H9 (cell line): ENCODE data around the gene ZNF526. TPM values are rescaled to one million over a fixed set of nuclear protein-coding genes. Genes with fewer than 3 reads are reported as not detected.
"Not testable (repeated sequence)": the region's sequence is repeated elsewhere in the genome, so short reads cannot be mapped to it uniquely, and the experiment has no call there.

Source experiments
- DNase-seq: peaks from one replicate; pipeline ENCODE4 v3.0.0-alpha.2; 2017
- H2AFZ ChIP-seq: one replicate; pipeline ENCODE4 v1.6.1; 2013; ENCODE audit warnings: mild to moderate bottlenecking, low read length, control low read depth, moderate library complexity
- H2AK5ac ChIP-seq: 2 replicates; pipeline ENCODE4 v1.6.1; 2013; ENCODE audit warnings: low read length, control low read depth, mixed read lengths; ENCODE audit not compliant: insufficient read length
- H2BK120ac ChIP-seq: one replicate; pipeline ENCODE4 v1.6.1; 2013; ENCODE audit warnings: low read depth, mild to moderate bottlenecking, low read length, control low read depth, inconsistent platforms; ENCODE audit not compliant: poor library complexity, severe bottlenecking
- H2BK12ac ChIP-seq: 2 replicates; pipeline ENCODE4 v1.6.1; 2013; ENCODE audit warnings: low read length, control low read depth, mixed read lengths, low read depth; ENCODE audit not compliant: insufficient read length
- H2BK15ac ChIP-seq: 2 replicates; pipeline ENCODE4 v1.6.1; 2013; ENCODE audit warnings: low read depth, low read length, control low read depth
- H2BK20ac ChIP-seq: one replicate; pipeline ENCODE4 v1.6.1; 2013; ENCODE audit warnings: low read depth, mild to moderate bottlenecking, low read length, control low read depth, inconsistent platforms; ENCODE audit not compliant: poor library complexity, severe bottlenecking
- H2BK5ac ChIP-seq: 2 replicates; pipeline ENCODE4 v1.6.1; 2013; ENCODE audit warnings: low read length, control low read depth, mixed read lengths; ENCODE audit not compliant: insufficient read length
- H3K14ac ChIP-seq: 2 replicates; pipeline ENCODE4 v1.6.1; 2013; ENCODE audit warnings: low read length, control low read depth; ENCODE audit not compliant: insufficient read depth
- H3K18ac ChIP-seq: 2 replicates; pipeline ENCODE4 v1.6.1; 2013; ENCODE audit warnings: low read depth, mild to moderate bottlenecking, mixed read lengths, low read length, control low read depth; ENCODE audit not compliant: insufficient read length
- H3K23ac ChIP-seq: 2 replicates; pipeline ENCODE4 v1.6.1; 2013; ENCODE audit warnings: low read length, control low read depth, mixed read lengths, low read depth; ENCODE audit not compliant: insufficient read length
- H3K23me2 ChIP-seq: 2 replicates; pipeline ENCODE4 v1.6.1; 2013; ENCODE audit warnings: low read depth, mild to moderate bottlenecking, mixed read lengths, low read length, control low read depth; ENCODE audit not compliant: insufficient read length, poor library complexity, severe bottlenecking
- H3K27ac ChIP-seq: 2 replicates; pipeline ENCODE4 v1.5.1; 2013; ENCODE audit warnings: low read length, control low read depth, mixed read lengths, low read depth; ENCODE audit not compliant: insufficient read length
- H3K27me3 ChIP-seq: 2 replicates; pipeline ENCODE4 v1.6.1; 2013; ENCODE audit warnings: low read length, control low read depth, inconsistent platforms; ENCODE audit not compliant: insufficient read depth
- H3K4ac ChIP-seq: 2 replicates; pipeline ENCODE4 v1.6.1; 2013; ENCODE audit warnings: low read depth, mild to moderate bottlenecking, control low read depth, inconsistent platforms, low read length, moderate library complexity
- H3K4me1 ChIP-seq: 2 replicates; pipeline ENCODE4 v1.6.1; 2013; ENCODE audit warnings: low read length, control low read depth, inconsistent platforms; ENCODE audit not compliant: insufficient read depth
- H3K4me2 ChIP-seq: 2 replicates; pipeline ENCODE4 v1.6.1; 2013; ENCODE audit warnings: low read length, control low read depth, mixed read lengths; ENCODE audit not compliant: insufficient read length, insufficient read depth
- H3K56ac ChIP-seq: 2 replicates; pipeline ENCODE4 v1.6.1; 2013; ENCODE audit warnings: low read depth, mild to moderate bottlenecking, mixed read lengths, low read length, control low read depth; ENCODE audit not compliant: insufficient read length
- H3K79me1 ChIP-seq: 2 replicates; pipeline ENCODE4 v1.6.1; 2013; ENCODE audit warnings: low read depth, mild to moderate bottlenecking, moderate library complexity, low read length, control low read depth, inconsistent platforms; ENCODE audit not compliant: insufficient read depth, poor library complexity, severe bottlenecking
- H3K79me2 ChIP-seq: 2 replicates; pipeline ENCODE4 v1.6.1; 2013; ENCODE audit warnings: low read length, control low read depth, inconsistent platforms; ENCODE audit not compliant: insufficient read depth
- H3K9ac ChIP-seq: 2 replicates; pipeline ENCODE4 v1.6.1; 2013; ENCODE audit warnings: low read length, control low read depth, mixed read lengths; ENCODE audit not compliant: insufficient read length; ENCODE audit errors: extremely low read depth
- H3K9me3 ChIP-seq: one replicate; pipeline ENCODE4 v1.6.1; 2013; ENCODE audit warnings: low read depth, low read length, inconsistent platforms; ENCODE audit not compliant: control insufficient read depth
- H3T11ph ChIP-seq: one replicate; pipeline ENCODE4 v1.6.1; 2013; ENCODE audit warnings: mild to moderate bottlenecking, low read length, control low read depth, inconsistent platforms
- H4K20me1 ChIP-seq: one replicate; pipeline ENCODE4 v1.6.1; 2013; ENCODE audit not compliant: control insufficient read depth, insufficient read length, insufficient read depth
- H4K5ac ChIP-seq: 2 replicates; pipeline ENCODE4 v1.6.1; 2013; ENCODE audit warnings: low read depth, mild to moderate bottlenecking, mixed read lengths, low read length, control low read depth; ENCODE audit not compliant: insufficient read length
- H4K8ac ChIP-seq: replicated peaks from 2 replicates; pipeline ENCODE4 v1.6.1; 2013; ENCODE audit warnings: low read length, control low read depth, mixed read lengths, low read depth; ENCODE audit not compliant: insufficient read length
- H4K91ac ChIP-seq: 2 replicates; pipeline ENCODE4 v1.6.1; 2013; ENCODE audit warnings: low read depth, mild to moderate bottlenecking, moderate library complexity, mixed read lengths, low read length, control low read depth; ENCODE audit not compliant: insufficient read length
- H3K27ac Mint-ChIP-seq, 3 experiments: 2 replicates in 2 of 3; 3 replicates in 1 of 3; pipeline ENCODE4 v1.8.0; 2020 to 2021; ENCODE audit warnings: mixed read lengths in 3 of 3, mild to moderate bottlenecking in 1 of 3, moderate library complexity in 1 of 3
- H3K27me3 Mint-ChIP-seq: 2 replicates; pipeline ENCODE4 v1.8.0; 2021; ENCODE audit warnings: low read depth, mild to moderate bottlenecking, moderate library complexity, mixed read lengths
- H3K36me3 Mint-ChIP-seq, 3 experiments: 2 replicates in 2 of 3; 3 replicates in 1 of 3; pipeline ENCODE4 v1.8.0; 2020 to 2021; ENCODE audit warnings: low read depth in 3 of 3, mixed read lengths in 3 of 3; ENCODE audit not compliant: insufficient read depth in 1 of 3
- H3K4me1 Mint-ChIP-seq, 2 experiments: 2 replicates each; pipeline ENCODE4 v1.8.0; 2020; ENCODE audit warnings: mixed read lengths in 2 of 2
- H3K4me3 Mint-ChIP-seq, 2 experiments: 2 replicates in 1 of 2; 3 replicates in 1 of 2; pipeline ENCODE4 v1.8.0; 2020 to 2021; ENCODE audit warnings: mild to moderate bottlenecking in 2 of 2, mixed read lengths in 2 of 2, moderate library complexity in 1 of 2
- H3K9me3 Mint-ChIP-seq, 2 experiments: 2 replicates in 1 of 2; 3 replicates in 1 of 2; pipeline ENCODE4 v1.8.0; 2020; ENCODE audit warnings: mild to moderate bottlenecking in 2 of 2, mixed read lengths in 2 of 2, moderate library complexity in 1 of 2
- WGBS: extraction: QIAGEN DNeasy Blood & Tissue Kit; methylation state at CpG from one replicate; pipeline ENCODE4 v1.1.7; 2013; ENCODE audit warnings: missing lambda C conversion rate, low lambda C conversion rate, mixed read lengths; ENCODE audit not compliant: insufficient read length; ENCODE audit errors: extremely low coverage; 5-methylcytosine and 5-hydroxymethylcytosine counted together
- total RNA-seq: library from RNA; stranded (reverse); gene quantifications from 2 replicates; pipeline ENCODE4 v1.2.1, GENCODE V29; 2021

Gene ZNF526
- total RNA-seq, 1 experiment from 2014 or later, result 20.5 TPM

DNA sequence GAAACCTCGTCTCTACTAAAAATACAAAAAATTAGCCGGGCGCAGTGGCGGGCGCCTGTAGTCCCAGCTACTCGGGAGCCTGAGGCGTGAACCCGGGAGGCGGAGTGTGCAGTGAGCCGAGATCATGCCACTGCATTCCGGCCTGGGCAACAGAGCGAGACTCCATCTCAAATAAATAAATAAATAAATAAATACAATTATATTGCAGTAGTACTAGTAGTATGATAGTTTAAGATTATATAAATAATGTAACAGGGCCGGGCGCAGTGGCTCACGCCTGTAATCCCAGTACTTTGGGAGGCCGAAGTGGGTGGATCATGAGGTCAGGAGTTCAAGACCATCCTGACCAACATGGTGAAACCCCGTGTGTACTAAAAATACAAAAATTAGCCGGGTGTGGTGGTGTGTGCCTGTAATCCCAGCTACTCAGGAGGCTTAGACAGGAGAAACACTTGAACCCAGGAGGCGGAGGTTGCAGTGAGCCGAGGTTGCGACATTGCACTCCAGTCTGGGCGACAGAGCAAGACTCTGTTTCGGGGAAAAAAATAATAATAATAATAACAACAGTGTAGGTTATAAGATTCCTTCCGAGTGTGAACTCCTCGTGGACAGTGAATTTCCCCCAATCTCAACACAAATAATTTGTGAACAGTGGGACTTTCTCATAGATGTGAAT, 47.0 kb downstream of the ZNF526 start:
- not testable (repeated sequence) for H3K79me1 ChIP-seq, H4K8ac ChIP-seq, H3K18ac ChIP-seq, H2BK12ac ChIP-seq, H2AFZ ChIP-seq, H3K23me2 ChIP-seq, H3K4ac ChIP-seq, H4K5ac ChIP-seq, H3K4me1 ChIP-seq, H3K23ac ChIP-seq, H3K9ac ChIP-seq, H3K14ac ChIP-seq, H3K9me3 ChIP-seq, H3K79me2 ChIP-seq, H2BK20ac ChIP-seq, H3K27ac ChIP-seq, H2BK5ac ChIP-seq, H3K36me3 Mint-ChIP-seq, H4K20me1 ChIP-seq, H3K27ac Mint-ChIP-seq, H3T11ph ChIP-seq, H4K91ac ChIP-seq, H2BK15ac ChIP-seq, H3K56ac ChIP-seq, H3K27me3 ChIP-seq, DNase-seq, H3K9me3 Mint-ChIP-seq, H2BK120ac ChIP-seq, H2AK5ac ChIP-seq
- H3K4me2 ChIP-seq, result peak overlapping the region; percentile 94
- Mint-ChIP-seq H3K4me1 (peaks cover 20 to 25% of the 10 kb centered on the region in 2 experiments), H3K4me3 (0 out of 5 replicates have a peak overlapping the region, but pooled peaks of 1 of the 2 experiments have one; percentile 23), H3K27me3 (peaks cover 12% of the 10 kb centered on the region)
- no CpG with 5 or more reads among the region's 25 CpGs for WGBS
